HK-2 (cell line): ENCODE measurements around the gene ALG6.
"Not testable (repeated sequence)": the region's sequence is repeated elsewhere in the genome, so short reads cannot be mapped to it uniquely, and the experiment has no call there.

Experiments used
- DNase-seq: peaks from one replicate; pipeline ENCODE4 v3.0.0-alpha.2; 2018; ENCODE audit not compliant: unreplicated experiment

The ALG6 gene

DNA sequence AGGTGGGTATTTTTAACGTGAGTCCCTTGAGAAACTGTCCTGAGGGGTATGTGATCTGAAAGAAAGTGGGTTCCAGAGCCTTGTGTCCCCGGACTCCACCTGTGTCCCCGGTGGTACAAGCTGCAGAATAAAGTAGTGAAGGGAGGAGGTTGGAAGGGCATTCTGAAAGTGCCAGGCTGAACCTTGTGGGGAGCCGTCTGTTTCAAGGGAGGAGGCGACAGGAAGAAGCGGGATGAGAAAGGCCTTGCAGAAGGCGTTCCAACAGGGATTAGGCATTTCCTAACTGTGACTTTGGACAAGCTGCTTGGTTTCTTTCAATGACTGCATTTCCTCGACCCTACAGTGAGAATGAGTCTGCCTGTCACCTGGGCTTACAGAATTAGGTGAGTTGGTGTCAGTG, 39.3 kb upstream of the ALG6 start:
- DNase-seq: no peak

DNA sequence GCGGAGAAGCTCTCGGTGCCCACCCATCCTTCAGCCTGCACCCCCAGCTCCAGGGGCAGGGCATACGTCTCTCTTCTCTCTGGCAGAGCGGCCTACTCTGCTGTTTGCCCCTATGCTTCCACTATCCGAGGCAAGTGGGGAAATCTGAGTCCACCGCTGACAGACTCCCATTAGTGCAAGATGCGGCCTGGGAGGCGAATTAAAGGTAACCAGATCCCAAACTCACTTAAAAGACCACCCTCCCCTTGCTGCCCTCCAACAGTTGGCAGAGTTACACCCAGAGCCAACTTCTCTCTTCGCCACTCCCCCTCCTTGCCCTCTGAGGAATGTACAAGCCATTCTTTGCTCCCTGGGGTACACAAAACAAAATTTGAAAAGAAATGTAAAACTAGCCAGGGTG, 38.6 kb upstream of the ALG6 start:
- no peak for DNase-seq

- DNase-seq: no peak
Measured at GRCh38 chr1:63329621-63330330, 37.7 kb upstream of the ALG6 start.

DNA sequence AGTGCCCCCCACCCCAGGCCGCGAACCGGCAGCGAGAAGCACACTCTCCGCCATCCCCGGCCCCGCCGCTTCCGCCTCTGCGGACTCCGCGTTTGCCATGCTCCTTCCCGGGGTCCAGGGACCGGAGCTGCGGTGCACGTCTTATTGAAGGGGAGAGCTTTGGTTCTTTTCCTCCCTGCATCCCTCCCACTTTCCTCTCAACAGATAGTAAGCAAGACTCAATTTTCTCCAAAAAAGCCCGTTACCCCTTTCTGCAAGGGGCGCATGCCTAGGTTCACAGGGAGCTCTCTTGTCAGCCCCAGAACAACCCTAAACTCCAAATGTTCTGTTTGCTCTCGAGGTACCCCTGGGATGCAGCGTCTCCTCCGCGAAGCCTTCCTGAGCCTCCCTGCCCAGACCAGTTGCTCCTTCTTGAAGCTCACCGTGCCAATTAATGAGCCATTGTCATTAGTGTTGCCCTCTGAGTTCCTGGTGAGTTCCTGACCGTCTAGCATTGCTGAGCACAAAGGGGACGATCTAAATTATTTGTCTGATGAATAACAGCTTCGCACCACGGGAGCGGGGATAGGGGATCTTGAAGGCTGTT, 37.0 kb upstream of the ALG6 start:
- no peak for DNase-seq

DNA sequence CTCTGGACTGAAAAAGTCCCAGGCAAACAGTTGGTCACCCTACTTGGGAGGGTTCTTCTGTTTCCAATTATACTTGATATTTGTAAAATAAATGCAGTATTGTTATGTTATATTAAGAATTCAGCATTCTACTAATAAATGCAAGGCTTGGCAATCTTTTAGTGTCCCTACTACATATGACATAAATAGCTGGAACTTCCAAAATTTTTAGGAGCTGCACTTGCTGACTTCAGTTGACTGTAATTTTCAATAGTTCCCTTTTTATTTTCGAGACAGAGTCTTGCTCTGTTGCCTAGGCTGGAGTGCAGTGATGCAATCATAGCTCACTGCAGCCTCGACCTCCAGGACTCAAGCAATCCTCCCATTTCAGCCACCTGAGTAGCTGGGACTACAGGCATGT, 25.0 kb upstream of the ALG6 start:
- DNase-seq: no peak

- no peak for DNase-seq
Measured at GRCh38 chr1:63343922-63344321, 23.5 kb upstream of the ALG6 start.

DNA sequence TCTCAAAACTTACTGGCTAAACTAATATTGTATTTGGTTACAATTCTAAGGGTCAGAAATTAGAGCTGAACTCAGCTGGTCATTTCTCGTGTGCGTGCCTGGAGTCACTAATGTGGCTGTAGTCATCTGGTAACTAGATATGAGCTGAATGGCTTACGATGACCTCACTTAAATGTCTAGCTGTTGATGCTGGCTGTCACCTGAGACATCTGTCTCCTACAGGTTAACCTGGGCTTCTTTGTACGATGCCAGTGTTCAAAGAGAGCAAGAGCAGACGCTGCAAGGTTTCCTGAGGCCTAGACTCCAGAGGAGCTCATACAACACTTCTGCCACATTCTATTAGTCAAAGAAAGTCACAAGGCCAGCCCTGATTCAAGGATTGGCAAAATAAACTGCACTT, 17.1 kb upstream of the ALG6 start:
- DNase-seq: no peak

DNA sequence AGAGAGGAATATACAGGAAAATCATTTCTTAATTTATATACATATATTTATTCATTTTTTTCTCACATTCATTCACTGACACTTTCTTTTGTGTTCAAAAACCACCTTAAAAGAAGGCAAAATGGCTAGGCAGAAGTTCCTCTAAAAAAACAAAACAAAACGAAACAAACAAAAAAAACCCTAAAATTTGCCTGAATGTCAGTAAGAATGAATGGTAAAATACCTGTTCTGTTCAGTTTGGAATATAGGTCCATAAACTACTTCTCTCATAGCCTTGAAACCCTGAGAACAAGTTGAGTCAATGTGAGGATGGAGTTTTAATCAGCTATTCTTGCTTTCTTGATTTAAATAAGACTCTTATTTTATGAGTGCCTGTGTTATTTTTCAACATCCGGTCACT, 14.7 kb upstream of the ALG6 start:
- no peak for DNase-seq

DNA sequence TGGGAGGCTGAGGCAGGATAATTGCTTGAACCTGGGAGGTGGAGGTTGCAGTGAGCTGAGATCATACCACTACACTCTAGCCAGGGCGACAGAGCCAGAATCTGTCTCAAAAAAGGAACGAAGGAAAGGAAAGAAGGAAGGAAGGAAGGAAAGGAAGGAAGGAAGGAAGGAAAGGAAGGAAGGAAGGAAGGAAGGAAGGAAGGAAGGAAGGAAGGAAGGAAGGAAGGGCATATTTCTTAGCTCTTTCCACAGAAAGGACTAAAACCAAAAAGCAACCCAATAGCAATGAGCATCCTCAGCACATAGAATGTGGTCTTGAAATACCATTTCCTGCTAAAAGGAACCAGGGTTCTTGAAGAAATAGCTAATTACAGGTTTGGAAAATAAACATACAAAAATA, 11.2 kb upstream of the ALG6 start:
- not testable (repeated sequence) for DNase-seq

DNA sequence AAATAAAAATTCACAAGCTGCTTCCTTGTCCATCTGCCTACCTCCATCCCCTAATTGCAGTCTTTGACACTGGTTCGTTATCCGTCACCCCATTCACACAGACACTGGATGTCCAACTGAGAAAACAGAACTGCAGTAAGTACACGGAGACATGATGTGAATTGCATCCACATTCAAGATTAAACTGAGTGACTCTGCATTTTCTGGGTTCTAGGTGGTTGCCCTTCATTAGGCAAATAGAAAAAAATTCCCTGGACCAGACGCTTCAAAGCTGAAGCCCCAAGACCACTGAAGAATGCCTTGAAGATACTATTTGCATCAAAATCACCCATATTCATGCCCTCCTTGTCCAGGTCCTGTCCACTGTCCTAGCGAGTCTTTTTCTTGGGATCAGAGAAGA, 7.9 kb upstream of the ALG6 start:
- no peak for DNase-seq

GRCh38 chr1:63362073-63362472, 5.4 kb upstream of the ALG6 start:
- no peak for DNase-seq

DNA sequence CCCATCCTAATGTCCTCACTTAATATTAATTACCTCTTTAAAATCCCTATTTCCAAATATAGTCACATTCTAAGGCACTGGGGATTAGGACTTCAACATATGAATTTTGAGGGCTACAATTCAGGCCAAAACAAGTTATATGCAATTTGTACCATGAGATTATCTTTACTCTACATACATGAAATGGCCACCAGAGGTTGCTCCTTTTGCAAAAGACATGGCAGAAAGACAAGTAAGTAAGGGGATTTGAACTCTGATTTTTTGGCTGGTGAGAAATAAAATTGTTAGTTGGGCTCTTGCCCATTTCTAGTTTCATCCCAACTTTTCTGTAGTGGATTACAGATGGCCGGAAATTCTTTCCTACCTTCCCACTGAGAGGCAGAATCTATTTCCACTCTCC, 4.8 kb upstream of the ALG6 start:
- no peak for DNase-seq

- no peak for DNase-seq
Measured at GRCh38 chr1:63363014-63363413, 4.4 kb upstream of the ALG6 start.

DNA sequence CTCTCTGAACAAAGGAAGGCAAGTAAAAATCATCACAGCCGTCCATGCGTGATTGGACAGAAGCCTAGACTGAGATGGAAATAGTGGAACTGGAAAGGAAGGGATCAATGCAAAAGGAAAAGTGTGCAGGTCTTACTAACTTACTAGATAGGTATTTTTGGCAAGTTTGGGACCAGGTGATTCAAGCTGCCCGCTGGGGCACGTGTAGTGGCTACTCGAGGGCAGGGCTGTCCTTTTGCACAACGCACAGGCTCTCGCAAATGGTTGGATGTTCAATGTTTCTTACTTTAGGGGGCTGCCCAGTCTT, 566 bp upstream of the ALG6 start:
- DNase-seq: no peak

DNA sequence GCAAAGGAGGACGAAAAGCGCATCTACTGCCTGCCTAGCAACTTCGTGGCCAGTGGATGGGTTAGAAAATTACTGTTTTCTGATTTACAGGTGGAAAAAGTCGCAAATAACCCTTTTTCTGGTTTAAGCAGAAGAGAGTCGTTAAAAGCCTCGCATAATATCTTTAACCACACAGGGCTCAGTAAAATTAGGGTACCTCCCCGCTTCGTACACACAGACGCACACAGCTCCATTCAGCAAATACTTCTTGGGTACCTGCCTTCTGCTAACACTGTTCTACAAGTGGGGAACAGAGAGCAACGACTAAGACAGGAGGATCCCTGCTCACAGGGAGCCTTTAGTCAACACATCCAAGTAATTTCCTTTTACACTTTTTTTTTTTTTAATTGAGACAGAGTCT, 704 bp downstream of the ALG6 start:
- no peak for DNase-seq

GRCh38 chr1:63379583-63379982, 12.2 kb downstream of the ALG6 start:
- no peak for DNase-seq

DNA sequence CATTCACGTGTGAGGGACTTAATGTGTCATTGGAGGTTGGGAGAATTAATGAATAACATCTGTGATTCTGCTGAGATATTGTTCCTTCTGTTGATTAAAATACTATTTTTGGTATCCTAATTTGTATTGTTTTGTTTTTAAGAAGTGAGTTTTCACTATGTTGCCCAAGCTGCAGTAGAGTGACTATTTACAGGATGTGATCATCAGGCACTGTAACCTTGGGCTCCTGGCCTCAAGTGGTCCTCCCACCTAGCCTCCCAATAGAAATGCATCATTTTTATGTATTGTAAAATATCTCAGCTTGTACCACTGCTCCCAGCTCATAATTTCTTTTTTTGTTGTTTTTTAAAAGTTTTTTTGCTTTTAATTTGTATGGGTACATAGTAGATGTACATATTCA, 14.3 kb downstream of the ALG6 start:
- DNase-seq: no peak

- no peak for DNase-seq
Measured at GRCh38 chr1:63401945-63402344, 34.5 kb downstream of the ALG6 start.

- no peak for DNase-seq
Measured at GRCh38 chr1:63403386-63403785, 36.0 kb downstream of the ALG6 start.

GRCh38 chr1:63405021-63405420, 37.6 kb downstream of the ALG6 start:
- no peak for DNase-seq

DNA sequence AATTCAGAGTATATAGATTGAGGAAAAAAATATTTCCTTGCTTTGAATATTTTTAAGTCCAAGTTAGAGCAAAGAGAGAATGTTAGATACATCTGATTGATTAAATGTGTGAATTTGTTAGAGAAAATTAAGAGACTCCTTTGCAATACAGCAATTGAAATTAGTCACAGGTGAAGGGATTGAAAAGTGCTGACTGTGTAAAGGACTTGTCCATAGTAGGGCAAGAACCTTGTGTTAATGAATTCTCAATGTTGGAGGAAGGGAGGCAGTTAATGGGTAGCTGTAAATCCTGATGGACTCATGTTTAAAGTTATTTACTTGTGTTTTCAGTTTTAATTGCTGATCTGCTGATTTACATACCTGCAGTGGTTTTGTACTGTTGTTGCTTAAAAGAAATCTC, 38.6 kb downstream of the ALG6 start:
- no peak for DNase-seq

DNA sequence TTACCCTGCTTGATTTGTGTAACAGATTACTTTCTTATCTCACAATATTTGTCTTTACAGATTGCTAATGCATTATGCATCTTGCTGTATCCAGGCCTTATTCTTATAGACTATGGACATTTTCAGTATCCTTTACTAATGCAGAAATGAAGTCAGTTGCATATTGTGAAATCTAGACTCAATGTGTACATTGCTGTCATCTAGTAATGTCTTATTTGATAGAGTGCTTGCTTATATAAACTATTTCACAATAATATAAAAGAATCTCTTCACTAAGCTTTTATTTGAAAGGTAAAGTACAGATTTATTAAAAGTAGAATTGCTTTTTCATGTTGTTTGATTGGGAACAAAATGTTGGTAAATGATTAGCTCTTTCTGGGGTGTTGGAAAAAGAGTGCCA, 39.6 kb downstream of the ALG6 start:
- DNase-seq: no peak

DNA sequence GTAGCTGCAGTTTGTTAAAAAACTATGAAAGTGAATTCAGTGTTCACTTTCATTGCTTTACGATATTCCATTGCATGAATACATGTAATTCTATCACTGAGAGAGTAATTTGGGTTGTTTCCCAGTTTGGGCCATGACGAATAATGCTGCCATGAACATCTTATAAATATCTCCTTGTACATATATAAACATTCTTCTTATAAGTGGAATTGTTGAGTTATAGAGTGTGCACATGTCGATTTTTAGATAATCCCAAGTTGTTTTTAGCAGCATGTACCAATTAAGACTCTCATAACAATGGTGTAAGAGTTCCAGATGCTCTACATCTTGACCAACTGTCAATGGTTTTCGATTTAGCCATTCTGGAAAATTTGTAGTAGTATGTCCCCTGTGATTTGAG, 40.9 kb downstream of the ALG6 start:
- DNase-seq: no peak

DNA sequence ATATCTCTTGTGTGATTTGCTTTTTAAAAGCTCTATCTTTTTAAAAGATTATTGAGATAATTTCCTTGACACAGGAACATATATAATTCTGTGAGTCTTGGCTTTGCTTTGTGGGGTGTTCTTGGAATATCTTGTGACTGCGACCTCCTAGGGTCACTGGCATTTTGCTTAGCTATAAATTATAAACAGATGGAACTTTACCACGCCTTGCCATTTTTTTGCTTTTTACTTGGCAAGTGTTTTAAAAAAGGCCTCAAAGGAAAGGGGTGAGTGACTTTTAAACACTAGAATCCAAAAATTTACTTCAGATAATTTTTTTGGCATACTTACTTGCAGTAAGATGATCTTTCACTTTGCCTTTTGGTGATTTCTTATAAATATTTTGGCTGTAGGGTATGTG, 43.6 kb downstream of the ALG6 start:
- DNase-seq: no peak
